SK-N-MC (cell line): ENCODE data around the gene TRAIP.

Experiments used
- DNase-seq: peaks from one replicate; pipeline ENCODE4 v3.0.0-alpha.2; 2011; ENCODE audit warnings: low read depth, low spot score
- H3K27ac ChIP-seq: fragments of 200-600 bp; sonication (generic); 2 replicates; pipeline ENCODE4 v1.5.1; 2016; ENCODE audit warnings: mixed run types
- H3K36me3 ChIP-seq: fragments of 200-600 bp; sonication (generic); 2 replicates; pipeline ENCODE4 v1.6.1; 2017; ENCODE audit warnings: antibody characterized with exemption, low read length, mixed read lengths; ENCODE audit not compliant: insufficient read depth
- H3K4me3 ChIP-seq: fragments of 200-600 bp; sonication (generic); 2 replicates; pipeline ENCODE4 v1.5.1; 2016
- H3K9ac ChIP-seq: fragments of 200-600 bp; sonication (generic); 2 replicates; pipeline ENCODE4 v1.8.0; 2017; ENCODE audit warnings: mixed run types, mixed read lengths; ENCODE audit not compliant: insufficient read length
- H3K9me3 ChIP-seq: fragments of 200-600 bp; sonication (generic); 2 replicates; pipeline ENCODE4 v1.6.1; 2017; ENCODE audit warnings: low read depth, mild to moderate bottlenecking, antibody characterized with exemption, low read length, moderate library complexity, mixed read lengths
- EZH2 ChIP-seq: fragments of 200-600 bp; sonication (generic); IDR thresholded peaks from one replicate; pipeline ENCODE4 v1.6.1; 2017; ENCODE audit warnings: antibody characterized with exemption
- FOXP2 ChIP-seq: optimal IDR thresholded peaks from 2 replicates; pipeline ENCODE3; 2011; ENCODE audit warnings: mild to moderate bottlenecking, moderate library complexity; ENCODE audit not compliant: insufficient read depth; ENCODE audit errors: extremely low read length, control extremely low read depth
- POLR2AphosphoS5 ChIP-seq: IDR thresholded peaks from 2 replicates; pipeline ENCODE4 v1.6.1; 2012; ENCODE audit warnings: mild to moderate bottlenecking, low read depth, low read length, borderline replicate concordance

Gene TRAIP

GRCh38 chr3:49899815-49900214 is 43.5 kb upstream of the TRAIP start:
- no peak for DNase-seq
- H3K27ac ChIP-seq = no peak overlapping the region
- H3K9ac ChIP-seq = no peak overlapping the region
- no peaks in the 10 kb centered on the region for H3K9me3 ChIP-seq
- no peak overlapping the region for H3K4me3 ChIP-seq
- TF ChIP-seq FOXP2 (no peak), EZH2 (no peak), POLR2AphosphoS5 (no peak)
- H3K36me3 ChIP-seq = no peaks in the 10 kb centered on the region

DNA sequence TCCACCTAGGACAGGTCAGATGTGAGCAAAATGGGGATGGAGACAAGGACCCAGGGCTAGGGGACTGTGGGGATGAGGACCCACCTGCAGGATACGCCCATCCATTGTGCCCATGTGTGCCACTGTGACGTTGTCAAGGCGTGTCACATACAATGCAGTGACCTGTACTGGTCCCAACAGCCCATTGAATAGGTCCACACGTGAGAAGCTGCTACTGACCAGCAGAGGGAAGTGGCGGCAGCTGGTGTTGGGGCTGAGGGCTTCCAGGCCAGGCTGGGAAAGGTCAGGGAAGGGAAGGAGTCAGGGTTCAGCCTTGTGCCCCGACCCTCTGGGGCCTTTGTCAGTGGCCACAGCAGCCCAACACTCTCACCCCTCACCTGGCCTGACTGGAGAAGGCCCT is 42.6 kb upstream of the TRAIP start:
- no peak overlapping the region for H3K4me3 ChIP-seq
- H3K36me3 ChIP-seq = no peaks in the 10 kb centered on the region
- no peaks in the 10 kb centered on the region for H3K9me3 ChIP-seq
- no peak overlapping the region for H3K27ac ChIP-seq
- TF ChIP-seq EZH2 (no peak), POLR2AphosphoS5 (no peak)
- H3K9ac ChIP-seq = no peak overlapping the region
- DNase-seq = no peak

- no peak for TF ChIP-seq FOXP2
- no peak for TF ChIP-seq POLR2AphosphoS5
- no peak for TF ChIP-seq EZH2
- Histone ChIP-seq H3K27ac (no peak overlapping the region), H3K36me3 (no peaks in the 10 kb centered on the region), H3K9ac (no peak overlapping the region), H3K4me3 (no peak overlapping the region), H3K9me3 (no peaks in the 10 kb centered on the region)
- no peak for DNase-seq
Observed at GRCh38 chr3:49896345-49896744, 40.0 kb upstream of the TRAIP start.

DNA sequence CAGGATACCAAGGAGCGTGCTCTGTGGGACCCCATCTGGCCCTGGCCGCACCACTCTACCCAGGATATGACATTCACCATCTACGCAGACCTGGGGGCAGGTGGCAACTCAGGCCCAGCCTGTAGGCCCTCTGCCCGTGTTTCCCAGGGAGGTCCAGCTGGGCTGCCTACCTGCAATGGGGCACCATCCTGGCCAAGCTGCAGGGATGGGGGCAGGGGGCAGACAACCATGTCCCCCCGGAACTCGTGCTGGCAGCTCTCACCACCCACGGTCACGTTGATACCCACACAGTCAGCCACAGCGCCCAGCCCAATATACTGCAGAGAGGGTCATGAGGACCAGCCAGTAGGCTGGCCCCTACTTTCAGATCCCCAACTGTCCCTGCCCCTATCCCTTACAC is 39.4 kb upstream of the TRAIP start:
- H3K36me3 ChIP-seq = no peaks in the 10 kb centered on the region
- no peak overlapping the region for H3K4me3 ChIP-seq
- no peak for DNase-seq
- H3K9ac ChIP-seq = no peak overlapping the region
- H3K9me3 ChIP-seq = no peaks in the 10 kb centered on the region
- H3K27ac ChIP-seq = no peak overlapping the region
- TF ChIP-seq POLR2AphosphoS5 = no peak

DNA sequence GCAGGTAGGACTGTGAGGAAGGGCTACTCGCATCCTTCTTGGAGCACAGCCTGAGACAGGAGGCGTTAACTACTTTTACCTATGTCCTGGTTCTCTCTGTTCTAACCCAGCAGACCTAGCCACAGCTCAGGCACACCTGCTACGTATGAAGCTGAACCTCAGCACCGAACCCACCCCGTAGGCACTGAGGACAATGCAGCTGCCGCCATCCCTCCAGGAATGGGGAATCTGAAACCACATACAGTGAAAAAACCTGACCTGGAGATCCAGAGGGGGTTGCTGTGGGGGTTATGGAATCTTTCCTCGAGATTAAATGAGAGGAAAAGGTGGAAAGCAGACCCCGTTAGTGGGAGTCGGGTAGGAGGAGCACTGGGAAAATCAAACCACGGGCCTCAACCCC is 32.9 kb upstream of the TRAIP start:
- Histone ChIP-seq H3K36me3 (no peaks in the 10 kb centered on the region), H3K9ac (no peak overlapping the region), H3K27ac (no peak overlapping the region), H3K4me3 (no peak overlapping the region), H3K9me3 (no peaks in the 10 kb centered on the region)
- no peak for TF ChIP-seq FOXP2
- TF ChIP-seq EZH2 = no peak
- no peak for TF ChIP-seq POLR2AphosphoS5
- no peak for DNase-seq

- DNase-seq = no peak
- no peak for TF ChIP-seq EZH2
- no peak for TF ChIP-seq FOXP2
- TF ChIP-seq POLR2AphosphoS5 = no peak
- H3K9ac ChIP-seq = no peak overlapping the region
- H3K4me3 ChIP-seq = no peak overlapping the region
- no peaks in the 10 kb centered on the region for H3K9me3 ChIP-seq
- H3K27ac ChIP-seq = no peak overlapping the region
- H3K36me3 ChIP-seq = no peaks in the 10 kb centered on the region
Observed at GRCh38 chr3:49886922-49887265, 30.5 kb upstream of the TRAIP start.

- no peak for DNase-seq
- H3K27ac ChIP-seq = no peak overlapping the region
- TF ChIP-seq POLR2AphosphoS5 = no peak
- no peak for TF ChIP-seq FOXP2
- no peak for TF ChIP-seq EZH2
- no peak overlapping the region for H3K9ac ChIP-seq
- no peak overlapping the region for H3K4me3 ChIP-seq
- H3K9me3 ChIP-seq = no peaks in the 10 kb centered on the region
- H3K36me3 ChIP-seq = no peaks in the 10 kb centered on the region
Observed at GRCh38 chr3:49883998-49884397, 27.6 kb upstream of the TRAIP start.

- TF ChIP-seq FOXP2 = no peak
- TF ChIP-seq POLR2AphosphoS5 = no peak
- TF ChIP-seq EZH2 = no peak
- Histone ChIP-seq H3K4me3 (no peak overlapping the region), H3K27ac (no peak overlapping the region), H3K36me3 (no peaks in the 10 kb centered on the region), H3K9ac (no peak overlapping the region), H3K9me3 (no peaks in the 10 kb centered on the region)
- no peak for DNase-seq
Observed at GRCh38 chr3:49882166-49882565, 25.8 kb upstream of the TRAIP start.

GRCh38 chr3:49880581-49881315 is 24.4 kb upstream of the TRAIP start:
- H3K9me3 ChIP-seq = no peaks in the 10 kb centered on the region
- TF ChIP-seq POLR2AphosphoS5 (no peak), EZH2 (no peak), FOXP2 (no peak)
- H3K4me3 ChIP-seq = no peak overlapping the region
- no peak overlapping the region for H3K27ac ChIP-seq
- no peak overlapping the region for H3K9ac ChIP-seq
- no peaks in the 10 kb centered on the region for H3K36me3 ChIP-seq
- DNase-seq = no peak
